GM19025 (cell line): ENCODE results near the gene SEMA5B.

Experiments used
- ATAC-seq: cut with Tn5 transposase; IDR thresholded peaks from one replicate; pipeline ENCODE4 v1.9.1; 2021; ENCODE audit warnings: mild to moderate bottlenecking, low read depth, moderate library complexity; ENCODE audit not compliant: unreplicated experiment

SEMA5B gene

GRCh38 chr3:122873741-122874515 is 153.6 kb downstream of the SEMA5B start:
- no peak for ATAC-seq

- no peak for ATAC-seq
These were observed 159.2 kb downstream of the SEMA5B start for GRCh38 chr3:122868322-122868721.

- no peak for ATAC-seq
These were observed 163.1 kb downstream of the SEMA5B start for GRCh38 chr3:122864498-122864897.

- no peak for ATAC-seq
These were observed 165.2 kb downstream of the SEMA5B start for GRCh38 chr3:122862381-122862780.
